Adrenal gland (tissue), 12 donors: ENCODE data around the gene HECW1. TPM values are rescaled to one million over a fixed set of nuclear protein-coding genes. Genes with fewer than 3 reads are reported as not detected.

Source experiments
- DNase-seq, 7 donors: peaks; one replicate each; pipeline ENCODE4 v3.0.0-alpha.2; 2019 to 2020
- H3K27ac ChIP-seq, 5 donors: fragments of 200-600 bp; sonication (generic) in 4 of 5; 1 replicate in 3 of 5; 2 replicates in 2 of 5; pipeline versions ENCODE4 v1.5.1 to v1.8.0; 2016 to 2020; ENCODE audit warnings: mild to moderate bottlenecking in 1 of 5
- H3K27me3 ChIP-seq: fragments of 200-600 bp; 2 replicates; pipeline ENCODE4 v1.8.0; 2021
- H3K36me3 ChIP-seq, 2 donors: fragments of 200-600 bp; replicated peaks in 1 of 2; 1 replicate in 1 of 2; 2 replicates in 1 of 2; pipeline versions ENCODE4 v1.5.1 to v1.8.0; 2018 to 2022
- H3K4me1 ChIP-seq, 2 donors: fragments of 200-600 bp; replicated peaks in 1 of 2; 1 replicate in 1 of 2; 2 replicates in 1 of 2; pipeline versions ENCODE4 v1.5.1 to v1.8.0; 2018 to 2021
- H3K4me3 ChIP-seq, 4 donors: fragments of 200-600 bp; sonication (generic) in 3 of 4; one replicate each; pipeline ENCODE4 v1.5.1; 2016 to 2018
- H3K9me3 ChIP-seq, 3 donors: fragments of 200-600 bp; sonication (generic) in 1 of 3; replicated peaks in 1 of 3; 1 replicate in 2 of 3; 2 replicates in 1 of 3; pipeline versions ENCODE4 v1.5.1 to v1.8.0; 2016 to 2021
- POLR2A ChIP-seq, 2 donors: fragments of 450-650 bp; IDR thresholded peaks; one replicate each; pipeline ENCODE4 v1.6.1; 2017; ENCODE audit warnings: antibody characterized with exemption in 2 of 2, mild to moderate bottlenecking in 2 of 2, moderate library complexity in 1 of 2
- WGBS, 4 donors: extraction: QIAGEN DNeasy Blood & Tissue Kit in 2 of 4; methylation state at CpG; one replicate each; pipeline versions ENCODE4 v1.1.5 to v1.1.7; 2013 to 2017; 5-methylcytosine and 5-hydroxymethylcytosine counted together
- intact Hi-C, 2 donors: fragments of 100-400 bp; cut with DNase I; formaldehyde crosslinking; loops; one replicate each; pipeline versions ENCODE4 v1.14.1 to v1.15.0; 2022 to 2023
- polyA plus RNA-seq, 3 donors: library from polyadenylated mRNA; stranded (reverse); fragments of 200-250 nt in 2 of 3; fragments of 350-450 nt in 1 of 3; fragmentation: Illumina TruSeq in 1 of 3; extraction: RNeasy Lipid Tissue Mini Kit (QIAGEN cat#74804) in 1 of 3; gene quantifications; one replicate each; pipeline ENCODE4 v1.2.3, GENCODE V29; 2013 to 2014
- total RNA-seq, 9 donors: library from RNA; depleted of rRNA in 4 of 9; stranded (reverse); fragments of >200 nt in 4 of 9; fragments of 120-200 nt in 1 of 9; fragmentation: NEBNext Ultra II Directional in 1 of 9; extraction: Animal tissue kit (Norgen Biotek cat#: 25700) in 1 of 9; gene quantifications; one replicate each; pipeline versions ENCODE4 v1.1.0 to v1.2.4, GENCODE V29; 2013 to 2023
- TF ChIP-seq, protein P1 (sequence below), 6 experiments: fragments of 450-650 bp in 4 of 6; fragments of 200-600 bp in 2 of 6; sonication (generic) in 1 of 6; IDR thresholded peaks; 1 replicate in 5 of 6; 2 replicates in 1 of 6; pipeline versions ENCODE4 v1.5.1 to v1.8.0; 2016 to 2021; ENCODE audit warnings: antibody characterized with exemption in 6 of 6, mild to moderate bottlenecking in 2 of 6, moderate library complexity in 1 of 6
- donor health status: healthy with polysubstance abuse.
- donor health status: Bipolar disorder and iron deficiency.
- donor health status: DM: yes; HTN: yes; CAD: no.
- donor health status: DM: no; HTN: no; CAD: no.
- donor health status: DM: no; HTN: no; CAD: no.
- donor health status: DM: yes; HTN: yes; CAD: no.

Gene HECW1
- total and polyA plus RNA-seq, 12 donors, result under 0.01 to 3.2 (median 0.06) TPM; not detected in 4

DNA sequence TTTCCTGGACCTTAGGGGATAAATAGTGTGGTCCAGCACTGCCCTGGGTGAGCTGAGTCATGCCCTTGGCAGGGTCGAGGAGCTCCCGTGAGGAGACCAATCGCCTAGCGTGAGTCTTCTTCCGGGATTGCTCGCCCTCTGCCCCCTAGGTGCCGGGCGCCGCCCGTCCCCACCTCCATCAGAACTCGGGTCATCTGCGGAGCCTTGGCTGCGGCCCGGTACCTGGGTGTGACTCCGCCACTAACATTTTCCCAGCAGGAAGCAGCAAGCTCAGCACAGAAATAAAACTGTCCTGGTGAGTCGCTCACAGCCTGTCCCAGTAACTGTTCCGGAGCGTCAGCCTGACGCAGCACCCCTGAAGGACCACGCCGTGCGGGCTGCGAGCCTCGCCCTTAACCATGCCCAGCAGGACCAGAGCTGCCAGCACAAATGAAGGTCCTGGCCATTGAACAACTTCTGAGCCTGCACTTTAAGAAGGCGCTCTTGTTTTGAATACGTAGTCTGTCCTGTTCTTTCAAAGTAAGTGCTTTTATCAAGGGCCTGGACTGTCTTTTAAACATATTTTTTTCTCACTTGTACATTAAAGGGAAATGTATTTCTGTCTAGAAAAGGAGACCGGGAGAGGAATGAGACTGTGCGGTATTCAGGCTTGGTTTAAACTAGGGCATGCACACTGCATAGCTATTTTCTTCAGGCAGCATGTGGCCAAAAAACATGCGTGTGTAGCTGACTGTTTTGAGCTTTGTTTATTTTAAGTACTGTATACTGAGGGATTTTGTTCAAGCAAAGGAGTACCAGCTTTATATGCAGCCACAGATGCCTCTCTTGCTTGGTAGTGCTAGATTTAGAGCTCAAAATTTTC, 136.7 kb downstream of the HECW1 start:
- TF ChIP-seq POLR2A (IDR thresholded peaks at IDR 0.05), result no peak
- TF ChIP-seq, protein P1, sequence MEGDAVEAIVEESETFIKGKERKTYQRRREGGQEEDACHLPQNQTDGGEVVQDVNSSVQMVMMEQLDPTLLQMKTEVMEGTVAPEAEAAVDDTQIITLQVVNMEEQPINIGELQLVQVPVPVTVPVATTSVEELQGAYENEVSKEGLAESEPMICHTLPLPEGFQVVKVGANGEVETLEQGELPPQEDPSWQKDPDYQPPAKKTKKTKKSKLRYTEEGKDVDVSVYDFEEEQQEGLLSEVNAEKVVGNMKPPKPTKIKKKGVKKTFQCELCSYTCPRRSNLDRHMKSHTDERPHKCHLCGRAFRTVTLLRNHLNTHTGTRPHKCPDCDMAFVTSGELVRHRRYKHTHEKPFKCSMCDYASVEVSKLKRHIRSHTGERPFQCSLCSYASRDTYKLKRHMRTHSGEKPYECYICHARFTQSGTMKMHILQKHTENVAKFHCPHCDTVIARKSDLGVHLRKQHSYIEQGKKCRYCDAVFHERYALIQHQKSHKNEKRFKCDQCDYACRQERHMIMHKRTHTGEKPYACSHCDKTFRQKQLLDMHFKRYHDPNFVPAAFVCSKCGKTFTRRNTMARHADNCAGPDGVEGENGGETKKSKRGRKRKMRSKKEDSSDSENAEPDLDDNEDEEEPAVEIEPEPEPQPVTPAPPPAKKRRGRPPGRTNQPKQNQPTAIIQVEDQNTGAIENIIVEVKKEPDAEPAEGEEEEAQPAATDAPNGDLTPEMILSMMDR (IDR thresholded peaks at IDR 0.05), result no peak
- Histone ChIP-seq H3K27me3 (no peaks in the 10 kb centered on the region), H3K9me3 (no peaks in the 10 kb centered on the region), H3K4me3 (no peak overlapping the region), H3K27ac (no peak overlapping the region), H3K4me1 (no peaks in the 10 kb centered on the region), H3K36me3 (no peaks in the 10 kb centered on the region)
- intact Hi-C loops, result no loop called here
- no peak for DNase-seq
- 69 to 92% (median 78%) methylated on average over 14 to 29 of the region's 29 CpGs for WGBS, 4 donors

DNA sequence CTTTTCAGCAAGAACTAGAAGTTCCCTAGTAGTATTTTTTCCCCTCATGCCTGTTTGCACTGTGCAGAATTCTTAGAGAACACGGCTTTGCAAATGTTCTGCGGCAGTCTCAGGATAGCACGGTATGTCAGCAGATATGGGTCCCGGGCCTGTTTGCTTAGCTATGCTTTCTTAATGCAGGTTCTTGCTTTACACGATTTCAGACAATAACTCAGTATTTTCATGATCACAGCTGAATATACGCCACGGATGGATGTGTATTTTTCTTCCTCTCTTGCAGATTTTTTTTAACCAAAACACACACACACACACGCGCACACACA, 137.3 kb downstream of the HECW1 start:
- no peak overlapping the region for H3K4me3 ChIP-seq

DNA sequence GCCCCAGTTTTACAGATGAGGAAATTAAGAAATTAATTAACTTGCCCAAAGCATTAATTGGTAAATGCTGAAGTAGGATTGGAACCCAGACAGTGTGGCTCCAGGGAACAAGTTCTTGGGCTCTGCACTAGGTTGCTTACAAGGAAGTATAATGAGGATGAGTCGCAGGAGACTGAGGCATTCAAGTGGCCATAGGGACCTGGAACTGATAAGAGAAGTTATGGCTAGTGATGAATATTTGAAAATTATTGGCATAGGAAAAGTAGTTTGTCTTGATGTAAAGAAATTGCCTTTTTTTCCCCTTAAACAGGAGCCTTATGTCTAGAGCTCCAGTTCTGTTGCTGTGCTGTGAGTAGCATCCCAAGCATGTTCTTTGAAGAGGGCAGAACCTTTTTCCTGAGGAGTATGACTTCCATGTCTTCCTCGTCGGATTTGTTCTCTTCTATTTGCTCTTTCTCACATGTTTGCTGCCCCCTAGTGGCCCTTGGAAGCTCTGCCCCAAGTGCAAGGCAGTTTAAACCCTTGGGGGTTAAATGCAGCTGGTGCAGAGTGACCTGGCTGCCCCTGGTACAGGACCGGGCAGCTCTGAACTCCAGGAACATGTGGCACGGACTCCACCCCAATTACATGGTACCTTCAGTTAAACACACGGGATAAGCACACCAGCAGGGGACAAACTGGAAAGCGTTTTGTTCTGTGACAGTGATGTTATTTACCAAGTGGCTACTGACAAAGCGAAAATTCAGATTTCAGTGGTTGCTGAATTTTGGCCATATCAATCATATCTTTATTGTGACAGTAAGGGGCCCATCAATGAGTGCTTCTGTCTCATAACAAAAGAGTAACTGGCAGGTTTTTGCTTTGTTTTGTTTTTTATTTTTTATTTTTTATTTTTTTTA, 148.8 kb downstream of the HECW1 start:
- Histone ChIP-seq H3K27ac (no peak overlapping the region), H3K4me1 (no peaks in the 10 kb centered on the region), H3K27me3 (peaks cover 6% of the 10 kb centered on the region), H3K9me3 (no peaks in the 10 kb centered on the region), H3K36me3 (no peaks in the 10 kb centered on the region), H3K4me3 (no peak overlapping the region)
- TF ChIP-seq, protein P1 (IDR thresholded peaks at IDR 0.05), result peak; percentile 71 to 95 (median 84)
- TF ChIP-seq POLR2A (IDR thresholded peaks at IDR 0.05), result no peak
- peak; percentile 67 to 87 (median 74) for DNase-seq
- 27 to 36% (median 28%) methylated on average over 6 to 8 of the region's 8 CpGs for WGBS, 4 donors
- intact Hi-C loops, result loop anchor here (5.0 kb wide), 1 partner anchor 319 kb away; no protein-coding TSS in a partner anchor

More for the DNA sequence above, 137.3 kb downstream of the HECW1 start:
- intact Hi-C loops, result loop anchor here in 1 of 2 donors (10.0 kb wide), 1 partner anchor 145 kb away; no protein-coding TSS in a partner anchor
- TF ChIP-seq, protein P1 (IDR thresholded peaks at IDR 0.05), result no peak
- no peak for TF ChIP-seq POLR2A (IDR thresholded peaks at IDR 0.05)
- Histone ChIP-seq H3K27ac (no peak overlapping the region), H3K4me1 (no peaks in the 10 kb centered on the region), H3K36me3 (no peaks in the 10 kb centered on the region), H3K27me3 (no peaks in the 10 kb centered on the region), H3K9me3 (no peaks in the 10 kb centered on the region)
- DNase-seq, result no peak
- 73 to 85% (median 81%) methylated on average over 9 of the region's 9 CpGs for WGBS, 4 donors

DNA sequence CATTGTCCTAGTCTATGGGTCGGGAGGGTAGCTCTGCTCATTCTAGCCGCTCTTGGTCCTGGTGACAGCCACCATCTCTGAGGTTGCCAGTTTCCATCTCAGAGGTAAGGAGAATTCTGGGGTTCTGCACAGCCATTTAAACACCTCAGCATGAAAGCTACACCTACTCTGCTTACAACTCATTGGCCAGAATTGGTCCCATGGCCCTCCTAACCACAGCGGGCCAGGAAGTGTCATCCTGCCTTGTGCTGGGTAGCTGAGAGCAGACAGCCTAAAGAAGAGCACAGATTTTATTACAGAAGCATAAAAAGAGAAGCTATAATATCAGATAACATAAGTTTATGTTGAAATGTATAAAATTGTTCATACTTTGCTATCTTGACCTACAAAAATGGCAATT, 152.7 kb downstream of the HECW1 start:
- TF ChIP-seq, protein P1 (IDR thresholded peaks at IDR 0.05), result no peak
- no peak for TF ChIP-seq POLR2A (IDR thresholded peaks at IDR 0.05)
- no peak for DNase-seq
- H3K27me3 ChIP-seq, result peaks cover 6% of the 10 kb centered on the region
- H3K4me3 ChIP-seq, result no peak overlapping the region
- H3K9me3 ChIP-seq, result no peaks in the 10 kb centered on the region
- 84 to 99% (median 94%) methylated on average over 3 of the region's 3 CpGs for WGBS, 4 donors
- no peak overlapping the region for H3K27ac ChIP-seq
- no peaks in the 10 kb centered on the region for H3K36me3 ChIP-seq
- intact Hi-C loops, result no loop called here
- H3K4me1 ChIP-seq, result no peaks in the 10 kb centered on the region
